NCI-H2081 (cell line): ENCODE data around the gene RAI14.
A peak's percentile ranks its signal among the peaks of the same experiment; 100 is the strongest.
"Not testable (repeated sequence)": the region's sequence is repeated elsewhere in the genome, so short reads cannot be mapped to it uniquely, and the experiment has no call there.

Experiments used
- DNase-seq, 2 experiments: peaks; one replicate each; lab custom pipeline; 2025; lab: John Stamatoyannopoulos, UW

The RAI14 gene

GRCh38 chr5:34698754-34699153 lies 42.6 kb downstream of the RAI14 start:
- DNase-seq, result no peak

GRCh38 chr5:34699155-34700077 lies 43.3 kb downstream of the RAI14 start:
- DNase-seq, result no peak

GRCh38 chr5:34700078-34700452 lies 43.9 kb downstream of the RAI14 start:
- DNase-seq, result no peak

- not testable (repeated sequence) for DNase-seq
Observed at GRCh38 chr5:34701442-34701841, 45.3 kb downstream of the RAI14 start.

GRCh38 chr5:34703767-34704713 lies 47.9 kb downstream of the RAI14 start:
- no peak for DNase-seq

GRCh38 chr5:34706084-34706483 lies 50.0 kb downstream of the RAI14 start:
- no peak for DNase-seq

GRCh38 chr5:34707451-34708107 lies 51.5 kb downstream of the RAI14 start:
- DNase-seq, result no peak

GRCh38 chr5:34708777-34709176 lies 52.6 kb downstream of the RAI14 start:
- no peak for DNase-seq

- DNase-seq, result no peak
Observed at GRCh38 chr5:34709861-34710673, 53.9 kb downstream of the RAI14 start.

GRCh38 chr5:34712565-34712964 lies 56.4 kb downstream of the RAI14 start:
- DNase-seq, result no peak

- DNase-seq, result no peak
Observed at GRCh38 chr5:34715711-34716110, 59.6 kb downstream of the RAI14 start.

- no peak for DNase-seq
Observed at GRCh38 chr5:34716986-34717385, 60.9 kb downstream of the RAI14 start.

GRCh38 chr5:34717426-34718327 lies 61.5 kb downstream of the RAI14 start:
- no peak for DNase-seq

- no peak for DNase-seq
Observed at GRCh38 chr5:34718516-34718915, 62.4 kb downstream of the RAI14 start.

- no peak for DNase-seq
Observed at GRCh38 chr5:34719029-34719428, 62.9 kb downstream of the RAI14 start.

GRCh38 chr5:34721327-34721726 lies 65.2 kb downstream of the RAI14 start:
- DNase-seq, result no peak

GRCh38 chr5:34722183-34722582 lies 66.1 kb downstream of the RAI14 start:
- DNase-seq, result no peak

GRCh38 chr5:34724741-34725140 lies 68.6 kb downstream of the RAI14 start:
- no peak for DNase-seq

GRCh38 chr5:34727166-34727749 lies 71.1 kb downstream of the RAI14 start:
- not testable (repeated sequence) for DNase-seq

GRCh38 chr5:34728236-34728635 lies 72.1 kb downstream of the RAI14 start:
- DNase-seq, result peak in 1 of 2 experiments; percentile 19
